Trophoblast cell (in vitro differentiated cells and primary cell): ENCODE data around the gene SPDYE3.
A peak's percentile ranks its signal among the peaks of the same experiment; 100 is the strongest.

Source experiments
- DNase-seq, 2 donors: peaks; one replicate each; pipeline ENCODE4 v3.0.0-alpha.2; 2016
- H2AFZ ChIP-seq: 2 replicates; pipeline ENCODE4 v1.6.1; 2013; ENCODE audit warnings: low read length, moderate library complexity, mild to moderate bottlenecking; ENCODE audit not compliant: insufficient read depth, poor library complexity
- H2AK5ac ChIP-seq: 2 replicates; pipeline ENCODE4 v1.6.1; 2013; ENCODE audit warnings: mild to moderate bottlenecking, low read length
- H2BK120ac ChIP-seq: 2 replicates; pipeline ENCODE4 v1.6.1; 2013; ENCODE audit warnings: low read length, mild to moderate bottlenecking, moderate library complexity; ENCODE audit not compliant: insufficient read depth, poor library complexity
- H2BK12ac ChIP-seq: 2 replicates; pipeline ENCODE4 v1.6.1; 2013; ENCODE audit warnings: mild to moderate bottlenecking, low read length, moderate library complexity
- H2BK5ac ChIP-seq: 2 replicates; pipeline ENCODE4 v1.6.1; 2013; ENCODE audit warnings: low read length, low read depth, moderate library complexity, mild to moderate bottlenecking; ENCODE audit not compliant: poor library complexity
- H3K14ac ChIP-seq: 2 replicates; pipeline ENCODE4 v1.6.1; 2013; ENCODE audit warnings: mild to moderate bottlenecking, low read length
- H3K18ac ChIP-seq: 2 replicates; pipeline ENCODE4 v1.6.1; 2013; ENCODE audit warnings: mild to moderate bottlenecking, low read length
- H3K23ac ChIP-seq: 2 replicates; pipeline ENCODE4 v1.6.1; 2013; ENCODE audit warnings: low read length
- H3K27ac ChIP-seq: 2 replicates; pipeline ENCODE4 v1.5.1; 2013; ENCODE audit warnings: low read depth, mild to moderate bottlenecking, inconsistent platforms, low read length, moderate library complexity
- H3K27me3 ChIP-seq: 2 replicates; pipeline ENCODE4 v1.6.1; 2013; ENCODE audit warnings: inconsistent platforms, mild to moderate bottlenecking, low read length, moderate library complexity; ENCODE audit not compliant: insufficient read depth
- H3K36me3 ChIP-seq, 2 experiments: 1 replicate in 1 of 2; 2 replicates in 1 of 2; pipeline ENCODE4 v1.6.1; 2013; ENCODE audit warnings: low read length in 2 of 2, mild to moderate bottlenecking in 2 of 2, moderate library complexity in 1 of 2; ENCODE audit not compliant: insufficient read depth in 2 of 2, control insufficient read depth in 1 of 2
- H3K4ac ChIP-seq: 2 replicates; pipeline ENCODE4 v1.6.1; 2013; ENCODE audit warnings: low read depth, mild to moderate bottlenecking, low read length, moderate library complexity
- H3K4me1 ChIP-seq, 2 experiments: 1 replicate in 1 of 2; 2 replicates in 1 of 2; pipeline ENCODE4 v1.6.1; 2013; ENCODE audit warnings: low read length in 2 of 2, mild to moderate bottlenecking in 2 of 2, moderate library complexity in 1 of 2; ENCODE audit not compliant: insufficient read depth in 2 of 2, control insufficient read depth in 1 of 2
- H3K4me2 ChIP-seq: 2 replicates; pipeline ENCODE4 v1.6.1; 2013; ENCODE audit warnings: inconsistent platforms, mild to moderate bottlenecking, low read length, moderate library complexity
- H3K4me3 ChIP-seq: 2 replicates; pipeline ENCODE4 v1.5.1; 2013; ENCODE audit warnings: mild to moderate bottlenecking, low read depth, low read length, inconsistent platforms
- H3K79me1 ChIP-seq: one replicate; pipeline ENCODE4 v1.6.1; 2013; ENCODE audit warnings: low read length
- H3K79me2 ChIP-seq: 2 replicates; pipeline ENCODE4 v1.6.1; 2013; ENCODE audit warnings: low read length, mild to moderate bottlenecking; ENCODE audit not compliant: control insufficient read depth, insufficient read depth, poor library complexity
- H3K9ac ChIP-seq: 2 replicates; pipeline ENCODE4 v1.6.1; 2013; ENCODE audit warnings: mild to moderate bottlenecking, low read length
- H3K9me3 ChIP-seq: 2 replicates; pipeline ENCODE4 v1.6.1; 2013; ENCODE audit warnings: low read depth, mild to moderate bottlenecking, control low read depth, inconsistent platforms, low read length; ENCODE audit not compliant: insufficient read depth
- H4K12ac ChIP-seq: 2 replicates; pipeline ENCODE4 v1.6.1; 2013; ENCODE audit warnings: low read depth, mild to moderate bottlenecking, low read length, moderate library complexity
- H4K8ac ChIP-seq: 2 replicates; pipeline ENCODE4 v1.6.1; 2013; ENCODE audit warnings: low read depth, mild to moderate bottlenecking, low read length, moderate library complexity
- H4K91ac ChIP-seq: one replicate; pipeline ENCODE4 v1.6.1; 2013; ENCODE audit warnings: low read depth, mild to moderate bottlenecking, low read length, moderate library complexity
- WGBS: extraction: QIAGEN DNeasy Blood & Tissue Kit; methylation state at CpG from one replicate; pipeline ENCODE4 v1.1.7; 2013; ENCODE audit warnings: missing lambda C conversion rate; ENCODE audit not compliant: insufficient read length, insufficient coverage; ENCODE audit errors: extremely low coverage; 5-methylcytosine and 5-hydroxymethylcytosine counted together

SPDYE3 gene

DNA sequence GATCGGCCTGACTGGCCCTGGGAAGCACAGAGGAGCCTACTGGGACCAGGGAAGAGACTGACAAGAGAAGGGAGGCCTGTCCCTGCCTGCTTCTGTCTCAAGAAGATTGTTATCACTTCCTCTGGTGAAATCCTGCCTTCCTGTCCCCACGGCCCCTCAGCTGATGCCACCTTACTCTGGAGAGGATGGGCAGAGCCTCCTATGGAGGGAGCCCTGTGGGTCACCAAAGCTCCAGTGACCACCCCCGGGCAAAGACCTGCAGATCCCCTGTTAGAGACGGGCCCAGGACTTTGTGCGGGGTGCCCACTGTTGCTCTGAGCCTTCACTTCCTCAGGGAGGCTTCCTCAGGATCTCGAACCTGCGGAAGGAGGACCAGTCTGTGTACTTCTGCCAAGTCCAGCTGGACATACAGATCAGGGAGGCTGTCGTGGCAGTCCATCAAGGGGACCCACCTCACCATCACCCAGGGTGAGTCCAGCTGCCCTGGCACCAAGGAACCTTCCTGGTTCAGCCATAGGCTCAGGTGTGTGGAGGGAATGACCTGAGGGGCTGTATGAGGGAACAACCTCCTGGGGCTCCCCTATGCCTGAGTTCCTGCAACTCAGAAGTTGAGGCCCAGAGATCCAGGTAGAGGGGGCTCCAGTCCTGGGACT is 49.0 kb downstream of the SPDYE3 start:
- WGBS, result no CpG with 5 or more reads among the region's 8 CpGs
- H3K36me3 ChIP-seq, result peaks cover 86 to 92% of the 10 kb centered on the region in 2 experiments
- H2BK120ac ChIP-seq, result no peak overlapping the region
- no peak for DNase-seq
- no peak overlapping the region for H2AFZ ChIP-seq
- H3K18ac ChIP-seq, result no peak overlapping the region
- H4K8ac ChIP-seq, result no peak overlapping the region
- no peak overlapping the region for H3K4me3 ChIP-seq
- H3K4me2 ChIP-seq, result no peak overlapping the region
- H3K14ac ChIP-seq, result no peak overlapping the region
- no peak overlapping the region for H3K27ac ChIP-seq
- H3K9me3 ChIP-seq, result peaks cover 3% of the 10 kb centered on the region
- H3K79me2 ChIP-seq, result no peaks in the 10 kb centered on the region
- H4K12ac ChIP-seq, result no peak overlapping the region
- no peaks in the 10 kb centered on the region for H3K27me3 ChIP-seq
- no peak overlapping the region for H3K4ac ChIP-seq
- H4K91ac ChIP-seq, result no peak overlapping the region
- H3K9ac ChIP-seq, result no peak overlapping the region
- no peak overlapping the region for H2BK5ac ChIP-seq
- no peaks in the 10 kb centered on the region for H3K4me1 ChIP-seq
- no peaks in the 10 kb centered on the region for H3K79me1 ChIP-seq
- H2AK5ac ChIP-seq, result no peak overlapping the region
- H3K23ac ChIP-seq, result no peak overlapping the region
- no peak overlapping the region for H2BK12ac ChIP-seq

DNA sequence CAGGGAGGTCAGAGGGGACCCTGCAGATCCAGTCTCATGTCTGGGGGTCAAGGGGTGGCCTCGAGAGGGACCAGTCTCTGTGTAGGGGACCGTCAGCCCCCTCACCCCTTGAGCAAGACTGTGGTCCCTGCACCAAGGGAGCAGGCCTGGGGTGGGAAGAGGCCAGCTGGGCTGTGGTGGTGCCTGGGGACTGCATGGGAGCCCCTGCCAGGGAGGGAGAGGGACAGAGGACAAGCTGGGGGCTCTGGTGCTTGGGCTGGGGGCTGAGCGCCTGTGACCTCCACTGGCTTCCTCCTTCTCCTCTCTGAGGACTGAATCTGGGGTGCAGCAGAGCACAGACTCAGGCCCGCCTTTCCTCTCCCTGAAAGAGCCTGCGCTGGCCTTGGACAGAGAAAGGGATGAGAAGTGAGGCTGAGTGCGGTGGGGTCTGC is 49.6 kb downstream of the SPDYE3 start:
- Histone ChIP-seq H2BK5ac (no peak overlapping the region), H3K27me3 (no peaks in the 10 kb centered on the region), H3K27ac (no peak overlapping the region), H2BK12ac (no peak overlapping the region), H4K12ac (no peak overlapping the region), H3K79me2 (no peaks in the 10 kb centered on the region), H2AFZ (no peak overlapping the region), H3K18ac (no peak overlapping the region), H4K91ac (no peak overlapping the region), H3K79me1 (no peaks in the 10 kb centered on the region), H3K9me3 (peaks cover 3% of the 10 kb centered on the region), H3K23ac (no peak overlapping the region), H3K14ac (no peak overlapping the region), H3K4ac (no peak overlapping the region), H3K9ac (no peak overlapping the region), H3K4me3 (peak overlapping the region; percentile 30), H4K8ac (no peak overlapping the region), H2BK120ac (no peak overlapping the region), H3K4me2 (no peak overlapping the region), H3K36me3 (peaks cover 83 to 91% of the 10 kb centered on the region in 2 experiments), H3K4me1 (no peaks in the 10 kb centered on the region), H2AK5ac (no peak overlapping the region)
- no peak for DNase-seq
- no CpG with 5 or more reads among the region's 6 CpGs for WGBS

DNA sequence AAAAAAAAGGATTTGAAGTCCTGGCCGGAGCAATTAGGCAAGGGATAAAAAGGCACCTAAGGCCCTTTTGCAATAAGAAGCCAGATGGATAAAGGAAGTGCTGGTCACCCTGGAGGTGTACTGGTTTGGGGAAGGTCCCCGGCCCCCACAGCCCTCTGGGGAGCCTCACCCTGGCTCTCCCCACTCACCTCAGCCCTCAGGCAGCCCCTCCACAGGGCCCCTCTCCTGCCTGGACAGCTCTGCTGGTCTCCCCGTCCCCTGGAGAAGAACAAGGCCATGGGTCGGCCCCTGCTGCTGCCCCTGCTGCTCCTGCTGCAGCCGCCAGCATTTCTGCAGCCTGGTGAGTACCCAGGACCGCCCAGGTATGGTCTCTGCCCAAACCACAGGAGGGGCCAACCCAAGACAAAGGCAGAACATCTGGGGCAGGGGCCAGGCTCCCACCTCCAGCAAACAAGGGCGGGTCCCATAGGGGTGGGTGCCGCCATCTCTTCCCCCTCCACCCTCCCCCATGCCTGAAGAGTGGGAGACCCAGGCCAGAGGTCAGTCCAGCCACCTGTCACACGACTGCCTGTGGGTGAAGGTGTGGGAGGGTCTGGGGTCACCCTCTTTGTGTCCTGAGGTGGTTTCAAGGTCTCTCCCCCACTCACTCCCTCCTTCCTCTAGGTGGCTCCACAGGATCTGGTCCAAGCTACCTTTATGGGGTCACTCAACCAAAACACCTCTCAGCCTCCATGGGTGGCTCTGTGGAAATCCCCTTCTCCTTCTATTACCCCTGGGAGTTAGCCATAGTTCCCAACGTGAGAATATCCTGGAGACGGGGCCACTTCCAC is 50.7 kb downstream of the SPDYE3 start, which contains the start of gene PILRB:
PILRB (plus strand) TSS at position 91 of the 830 bp plus-strand sequence; CDS start at position 277, 186 bp downstream.
- no peak within 1 kb of the TSS for H3K23ac ChIP-seq
- H3K9ac ChIP-seq, result no peak within 1 kb of the TSS
- no peaks in the 10 kb centered on the region for H3K27me3 ChIP-seq
- H3K4me1 ChIP-seq, result no peaks in the 10 kb centered on the region
- no peak within 1 kb of the TSS for H2BK5ac ChIP-seq
- peak within 1 kb of the TSS; percentile 30 for H3K4me3 ChIP-seq
- H3K9me3 ChIP-seq, result peaks cover 3% of the 10 kb centered on the region
- WGBS, result no CpG with 5 or more reads among the region's 11 CpGs
- no peak within 1 kb of the TSS for H2BK120ac ChIP-seq
- no peak within 1 kb of the TSS for H4K8ac ChIP-seq
- no peak within 1 kb of the TSS for H3K14ac ChIP-seq
- no peak within 1 kb of the TSS for H3K4me2 ChIP-seq
- H2AFZ ChIP-seq, result no peak within 1 kb of the TSS
- peaks cover 77 to 88% of the 10 kb centered on the region in 2 experiments for H3K36me3 ChIP-seq
- H4K12ac ChIP-seq, result no peak within 1 kb of the TSS
- H3K27ac ChIP-seq, result no peak within 1 kb of the TSS
- no peaks in the 10 kb centered on the region for H3K79me1 ChIP-seq
- no peak within 1 kb of the TSS for H4K91ac ChIP-seq
- no peak within 1 kb of the TSS for H3K18ac ChIP-seq
- no peaks in the 10 kb centered on the region for H3K79me2 ChIP-seq
- H2BK12ac ChIP-seq, result no peak within 1 kb of the TSS
- no peak for DNase-seq
- H3K4ac ChIP-seq, result no peak within 1 kb of the TSS
- no peak within 1 kb of the TSS for H2AK5ac ChIP-seq

DNA sequence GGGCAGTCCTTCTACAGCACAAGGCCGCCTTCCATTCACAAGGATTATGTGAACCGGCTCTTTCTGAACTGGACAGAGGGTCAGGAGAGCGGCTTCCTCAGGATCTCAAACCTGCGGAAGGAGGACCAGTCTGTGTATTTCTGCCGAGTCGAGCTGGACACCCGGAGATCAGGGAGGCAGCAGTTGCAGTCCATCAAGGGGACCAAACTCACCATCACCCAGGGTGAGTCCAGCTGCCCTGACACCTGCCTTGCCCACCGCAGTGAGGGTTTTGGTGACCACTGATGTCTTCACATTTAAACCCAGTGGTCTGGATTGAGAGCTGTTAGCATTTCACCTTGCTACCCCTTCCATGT is 51.3 kb downstream of the SPDYE3 start:
- no peak overlapping the region for H2AFZ ChIP-seq
- H3K9ac ChIP-seq, result no peak overlapping the region
- no peak overlapping the region for H3K4me2 ChIP-seq
- no peaks in the 10 kb centered on the region for H3K79me2 ChIP-seq
- no peak overlapping the region for H4K91ac ChIP-seq
- no peak overlapping the region for H4K12ac ChIP-seq
- no peak overlapping the region for H4K8ac ChIP-seq
- H2AK5ac ChIP-seq, result no peak overlapping the region
- H2BK12ac ChIP-seq, result no peak overlapping the region
- H3K4ac ChIP-seq, result no peak overlapping the region
- H3K14ac ChIP-seq, result no peak overlapping the region
- H2BK120ac ChIP-seq, result no peak overlapping the region
- H3K4me1 ChIP-seq, result no peaks in the 10 kb centered on the region
- H3K79me1 ChIP-seq, result no peaks in the 10 kb centered on the region
- no peak overlapping the region for H2BK5ac ChIP-seq
- H3K4me3 ChIP-seq, result no peak overlapping the region
- H3K27ac ChIP-seq, result no peak overlapping the region
- peaks cover 71 to 82% of the 10 kb centered on the region in 2 experiments for H3K36me3 ChIP-seq
- no peak for DNase-seq
- no peak overlapping the region for H3K18ac ChIP-seq
- H3K9me3 ChIP-seq, result peaks cover 3% of the 10 kb centered on the region
- no peaks in the 10 kb centered on the region for H3K27me3 ChIP-seq
- no CpG with 5 or more reads among the region's 8 CpGs for WGBS
- no peak overlapping the region for H3K23ac ChIP-seq
